Transverse colon (tissue), 4 donors: ENCODE measurements around the gene GRK4. TPM values are rescaled to one million over a fixed set of nuclear protein-coding genes. Genes with fewer than 3 reads are reported as not detected.

Experiments
- DNase-seq: peaks from one replicate; pipeline ENCODE4 v3.0.0-alpha.2; 2019
- H3K27ac ChIP-seq, 4 donors: fragments of 200-600 bp; sonication (generic); 2 replicates each; pipeline ENCODE4 v1.5.1; 2016 to 2018; ENCODE audit warnings: inconsistent platforms in 4 of 4
- H3K27me3 ChIP-seq: fragments of 200-600 bp; sonication (generic); 2 replicates; pipeline ENCODE4 v1.5.1; 2017; ENCODE audit warnings: inconsistent platforms
- H3K36me3 ChIP-seq, 4 donors: fragments of 200-600 bp; sonication (generic); 2 replicates each; pipeline ENCODE4 v1.5.1; 2017 to 2019; ENCODE audit warnings: inconsistent platforms in 4 of 4
- H3K4me1 ChIP-seq, 4 donors: fragments of 200-600 bp; sonication (generic); 2 replicates each; pipeline ENCODE4 v1.5.1; 2017 to 2020; ENCODE audit warnings: inconsistent platforms in 4 of 4
- H3K4me3 ChIP-seq, 4 donors: fragments of 200-600 bp; sonication (generic); 1 replicate in 1 of 4; 2 replicates in 3 of 4; pipeline versions ENCODE4 v1.5.1 to v1.6.1; 2017 to 2019; ENCODE audit warnings: inconsistent platforms in 4 of 4
- H3K9me3 ChIP-seq, 2 donors: fragments of 200-600 bp; sonication (generic); 2 replicates each; pipeline ENCODE4 v1.5.1; 2017 to 2019; ENCODE audit warnings: inconsistent platforms in 2 of 2
- EP300 ChIP-seq: sonication (generic); formaldehyde crosslinking; IDR thresholded peaks from one replicate; pipeline ENCODE4 v1.6.1; 2017; ENCODE audit warnings: antibody characterized with exemption, low read depth
- POLR2A ChIP-seq: fragments of 450-650 bp; IDR thresholded peaks from one replicate; pipeline ENCODE4 v1.6.1; 2016; ENCODE audit warnings: antibody characterized with exemption, mild to moderate bottlenecking, moderate library complexity
- POLR2AphosphoS5 ChIP-seq, 3 donors: sonication (generic); formaldehyde crosslinking; IDR thresholded peaks; one replicate each; pipeline ENCODE4 v1.6.1; 2016; ENCODE audit warnings: antibody characterized with exemption in 3 of 3
- WGBS, 2 donors: methylation state at CpG; one replicate each; pipeline ENCODE4 v1.1.5; 2018; ENCODE audit warnings: low coverage in 1 of 2; 5-methylcytosine and 5-hydroxymethylcytosine counted together
- in situ Hi-C, 4 donors: fragments of 200-750 bp; cut with MboI; loops; one replicate each; pipeline versions ENCODE4 v1.15.0 to v1.15.1; 2017; ENCODE audit warnings: low sequenced_read_pairs in 3 of 4, low pct_ligation_motif_present in 1 of 4, low pct_unique_long_range_greater_than_20kb in 1 of 4
- intact Hi-C: fragments of 100-400 bp; cut with DNase I; formaldehyde crosslinking; loops from one replicate; pipeline ENCODE4 v1.15.1; 2023; ENCODE audit warnings: low total_unique reads
- total RNA-seq, 4 donors: library from RNA; depleted of rRNA; stranded (reverse); fragments of >200 nt; gene quantifications; one replicate each; pipeline ENCODE4 v1.1.0, GENCODE V29; 2016
- TF ChIP-seq, protein P1 (sequence below), 5 experiments: fragments of 200-600 bp in 3 of 5; fragments of 450-650 bp in 2 of 5; sonication (generic) in 3 of 5; IDR thresholded peaks; 1 replicate in 2 of 5; 2 replicates in 3 of 5; pipeline ENCODE4 v1.5.1; 2016 to 2017; ENCODE audit warnings: antibody characterized with exemption in 5 of 5, inconsistent platforms in 3 of 5, mild to moderate bottlenecking in 2 of 5, moderate library complexity in 1 of 5

GRK4 gene
- total RNA-seq, 4 donors from 2014 or later, result 2.5 to 7.9 (median 4.1) TPM

GRCh38 chr4:2934813-2935761 is 28.3 kb upstream of the GRK4 start:
- H3K9me3 ChIP-seq, result no peaks in the 10 kb centered on the region
- no peaks in the 10 kb centered on the region for H3K27me3 ChIP-seq
- DNase-seq, result peak; percentile 98
- TF ChIP-seq POLR2AphosphoS5 (IDR thresholded peaks at IDR 0.05) (peak; percentile 98 to 99 (median 99)), EP300 (no peak), POLR2A (peak; percentile 97)
- TF ChIP-seq, protein P1, sequence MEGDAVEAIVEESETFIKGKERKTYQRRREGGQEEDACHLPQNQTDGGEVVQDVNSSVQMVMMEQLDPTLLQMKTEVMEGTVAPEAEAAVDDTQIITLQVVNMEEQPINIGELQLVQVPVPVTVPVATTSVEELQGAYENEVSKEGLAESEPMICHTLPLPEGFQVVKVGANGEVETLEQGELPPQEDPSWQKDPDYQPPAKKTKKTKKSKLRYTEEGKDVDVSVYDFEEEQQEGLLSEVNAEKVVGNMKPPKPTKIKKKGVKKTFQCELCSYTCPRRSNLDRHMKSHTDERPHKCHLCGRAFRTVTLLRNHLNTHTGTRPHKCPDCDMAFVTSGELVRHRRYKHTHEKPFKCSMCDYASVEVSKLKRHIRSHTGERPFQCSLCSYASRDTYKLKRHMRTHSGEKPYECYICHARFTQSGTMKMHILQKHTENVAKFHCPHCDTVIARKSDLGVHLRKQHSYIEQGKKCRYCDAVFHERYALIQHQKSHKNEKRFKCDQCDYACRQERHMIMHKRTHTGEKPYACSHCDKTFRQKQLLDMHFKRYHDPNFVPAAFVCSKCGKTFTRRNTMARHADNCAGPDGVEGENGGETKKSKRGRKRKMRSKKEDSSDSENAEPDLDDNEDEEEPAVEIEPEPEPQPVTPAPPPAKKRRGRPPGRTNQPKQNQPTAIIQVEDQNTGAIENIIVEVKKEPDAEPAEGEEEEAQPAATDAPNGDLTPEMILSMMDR (IDR thresholded peaks at IDR 0.05), result no peak
- peak overlapping the region; percentile 64 to 95 (median 82) for H3K4me3 ChIP-seq
- 0% methylated on average over 19 of the region's 70 CpGs; no CpG with 5 or more reads in 1 of the 2 donors for WGBS, 2 donors
- peaks cover 0 to 14% (median 4%) of the 10 kb centered on the region in 4 donors for H3K36me3 ChIP-seq
- in situ Hi-C loops (loop anchor here in 2 of 4 donors (25.0 kb wide), 1 partner anchor 173 kb away; the partner anchor contains the start of gene TNIP2 (in 2 of the 2)), intact Hi-C loops (loop anchor here (5.0 kb wide), 2 partner anchors 93 to 173 kb away; partner anchors contain the start of gene ADD1)
- peaks cover 11 to 51% (median 35%) of the 10 kb centered on the region in 4 donors for H3K4me1 ChIP-seq
- H3K27ac ChIP-seq, result peak overlapping the region; percentile 90 to 97 (median 92)

DNA sequence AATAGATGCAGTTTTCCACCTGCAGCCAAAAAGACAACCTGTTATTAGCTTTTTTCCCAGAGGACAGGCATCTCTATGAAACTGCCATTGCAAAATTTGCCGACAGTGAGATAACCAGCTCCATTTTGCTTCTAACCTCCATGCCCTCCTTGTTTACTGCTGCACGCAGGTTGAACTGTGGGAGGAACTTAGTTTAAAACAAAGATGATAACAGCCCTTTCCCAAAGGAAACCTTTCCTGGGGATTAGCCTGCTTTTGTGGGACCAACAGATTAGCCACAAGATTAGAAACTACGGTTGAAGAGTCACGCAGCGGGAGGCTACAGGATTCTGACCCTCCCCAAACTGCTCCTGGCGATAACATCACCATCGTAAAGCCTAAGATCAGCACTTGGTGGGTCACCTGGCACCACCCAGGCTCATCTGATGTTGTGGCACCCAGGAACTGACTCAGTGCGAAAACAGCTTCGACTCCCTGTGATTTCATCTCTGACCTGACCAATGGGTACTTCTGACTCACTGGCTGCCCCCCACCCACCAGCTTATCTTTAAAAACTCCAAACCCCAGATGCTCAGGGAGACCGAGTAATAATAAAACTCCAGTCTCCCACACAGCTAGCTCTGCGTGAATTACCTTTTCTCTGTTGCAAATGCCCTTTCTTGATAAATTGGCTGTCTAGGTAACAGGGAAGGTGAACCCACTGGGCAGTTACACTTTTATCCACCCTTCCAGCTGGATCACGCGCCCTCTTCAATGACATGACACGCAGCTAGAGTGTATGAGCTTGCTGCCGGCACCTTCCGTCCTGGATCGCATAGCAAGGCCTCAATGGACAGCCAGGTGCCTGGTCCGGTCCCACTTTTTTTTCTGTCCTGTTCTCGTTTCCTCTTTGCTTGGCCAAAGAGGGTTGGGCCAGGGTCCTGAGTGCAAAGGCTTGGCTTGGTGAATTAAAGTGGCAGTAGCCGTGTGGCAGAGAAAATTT is 27.3 kb upstream of the GRK4 start:
- H3K27me3 ChIP-seq, result no peaks in the 10 kb centered on the region
- WGBS, 2 donors, result 77 to 80% methylated on average over 1 to 20 of the region's 20 CpGs
- in situ Hi-C loops (loop anchor here in 2 of 4 donors (25.0 kb wide), 1 partner anchor 174 kb away; the partner anchor contains the start of gene TNIP2 (in 2 of the 2)), intact Hi-C loops (no loop called here)
- no peaks in the 10 kb centered on the region for H3K9me3 ChIP-seq
- no peak for DNase-seq
- H3K4me1 ChIP-seq, result peaks cover 11 to 41% (median 31%) of the 10 kb centered on the region in 4 donors
- TF ChIP-seq, protein P1 (IDR thresholded peaks at IDR 0.05), result no peak
- TF ChIP-seq EP300 (no peak), POLR2AphosphoS5 (IDR thresholded peaks at IDR 0.05) (no peak), POLR2A (no peak)
- H3K4me3 ChIP-seq, result peak overlapping the region in 3 of 4 donors; percentile 64 to 95 (median 78)
- peaks cover 0 to 20% (median 4%) of the 10 kb centered on the region in 4 donors for H3K36me3 ChIP-seq
- H3K27ac ChIP-seq, result peak overlapping the region; percentile 90 to 97 (median 92)

DNA sequence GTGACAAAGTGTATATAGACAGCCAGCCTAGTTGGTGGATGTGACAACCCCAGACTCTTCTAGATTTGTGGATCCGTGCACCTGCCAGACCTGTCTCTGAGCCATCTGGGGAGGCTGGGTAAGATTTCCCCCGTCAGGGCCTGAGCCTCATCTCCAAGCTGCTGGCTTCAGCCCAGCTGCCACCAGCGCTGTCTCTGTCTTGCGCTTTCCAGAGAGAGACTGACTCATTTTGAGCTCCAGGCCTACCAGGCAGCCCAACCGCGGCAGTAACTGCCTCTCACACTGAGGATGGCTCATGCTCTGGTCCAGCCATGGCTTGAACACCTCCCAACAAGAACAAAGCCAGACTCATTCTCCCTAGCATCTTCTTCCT is 26.6 kb upstream of the GRK4 start:
- TF ChIP-seq POLR2A (no peak), POLR2AphosphoS5 (IDR thresholded peaks at IDR 0.05) (no peak), EP300 (no peak)
- TF ChIP-seq, protein P1 (IDR thresholded peaks at IDR 0.05), result no peak
- H3K27me3 ChIP-seq, result no peaks in the 10 kb centered on the region
- peaks cover 0 to 20% (median 4%) of the 10 kb centered on the region in 4 donors for H3K36me3 ChIP-seq
- no peak overlapping the region for H3K4me3 ChIP-seq
- H3K27ac ChIP-seq, result peak overlapping the region in 1 of 4 donors; percentile 12
- intact Hi-C loops (no loop called here), in situ Hi-C loops (loop anchor here in 2 of 4 donors (25.0 kb wide), 1 partner anchor 174 kb away; the partner anchor contains the start of gene TNIP2 (in 2 of the 2))
- 47 to 70% methylated on average over 5 to 6 of the region's 6 CpGs for WGBS, 2 donors
- H3K4me1 ChIP-seq, result peaks cover 11 to 34% (median 25%) of the 10 kb centered on the region in 4 donors
- no peak for DNase-seq
- no peaks in the 10 kb centered on the region for H3K9me3 ChIP-seq
